Measurements from ENCODE around the gene CMSS1.

Gene CMSS1

DNA sequence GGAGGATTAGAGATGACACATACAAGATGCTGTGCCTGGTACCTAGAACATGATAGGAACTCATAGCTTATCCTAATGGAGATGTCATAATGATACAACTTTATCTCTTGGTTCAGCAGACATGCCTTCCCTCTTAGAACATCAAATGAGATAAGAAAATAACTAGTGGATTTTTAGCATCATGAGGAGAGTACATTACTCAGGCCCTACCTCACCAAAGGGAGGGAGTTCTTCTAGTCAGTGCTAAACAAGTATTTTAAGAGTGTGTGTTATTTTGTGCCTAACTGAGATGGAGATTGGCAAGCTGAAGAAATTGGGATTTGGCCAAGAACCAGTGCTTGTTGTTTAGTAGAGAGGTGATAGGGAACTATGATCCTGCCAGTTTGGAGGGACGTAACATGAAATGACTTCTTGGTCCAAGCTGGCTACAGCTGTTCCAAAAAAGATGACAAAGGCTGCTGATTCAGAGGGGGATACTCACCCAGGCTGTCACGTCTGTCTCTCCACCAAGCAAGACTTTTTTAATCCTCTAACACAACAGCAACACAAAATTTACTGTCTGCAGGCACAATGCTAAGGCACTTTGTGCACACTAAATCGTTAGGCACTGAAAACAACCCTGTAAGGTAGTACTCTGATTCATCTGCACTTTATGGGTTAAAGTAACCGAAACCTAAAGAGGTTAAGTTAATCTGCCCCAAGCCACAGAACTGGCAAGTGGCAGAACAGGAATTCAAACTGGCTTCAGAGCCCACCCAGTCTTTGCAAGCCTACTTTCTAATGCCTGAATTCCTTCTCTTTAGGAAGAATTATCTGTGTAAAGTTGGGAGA lies 126.5 kb downstream of the CMSS1 start:
- H3K4me3 ChIP-seq (replicated peaks; ENCODE audit: low read depth, low read length): no peak overlapping the region
- TF ChIP-seq, protein P1, sequence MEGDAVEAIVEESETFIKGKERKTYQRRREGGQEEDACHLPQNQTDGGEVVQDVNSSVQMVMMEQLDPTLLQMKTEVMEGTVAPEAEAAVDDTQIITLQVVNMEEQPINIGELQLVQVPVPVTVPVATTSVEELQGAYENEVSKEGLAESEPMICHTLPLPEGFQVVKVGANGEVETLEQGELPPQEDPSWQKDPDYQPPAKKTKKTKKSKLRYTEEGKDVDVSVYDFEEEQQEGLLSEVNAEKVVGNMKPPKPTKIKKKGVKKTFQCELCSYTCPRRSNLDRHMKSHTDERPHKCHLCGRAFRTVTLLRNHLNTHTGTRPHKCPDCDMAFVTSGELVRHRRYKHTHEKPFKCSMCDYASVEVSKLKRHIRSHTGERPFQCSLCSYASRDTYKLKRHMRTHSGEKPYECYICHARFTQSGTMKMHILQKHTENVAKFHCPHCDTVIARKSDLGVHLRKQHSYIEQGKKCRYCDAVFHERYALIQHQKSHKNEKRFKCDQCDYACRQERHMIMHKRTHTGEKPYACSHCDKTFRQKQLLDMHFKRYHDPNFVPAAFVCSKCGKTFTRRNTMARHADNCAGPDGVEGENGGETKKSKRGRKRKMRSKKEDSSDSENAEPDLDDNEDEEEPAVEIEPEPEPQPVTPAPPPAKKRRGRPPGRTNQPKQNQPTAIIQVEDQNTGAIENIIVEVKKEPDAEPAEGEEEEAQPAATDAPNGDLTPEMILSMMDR (IDR thresholded peaks at IDR 0.05; ENCODE audit: low read depth, low read length, missing control alignments): no peak
- DNase-seq (ENCODE audit: extremely low read depth, low read depth): no peak

- H3K4me3 ChIP-seq (replicated peaks; ENCODE audit: low read depth, low read length): no peak overlapping the region
- TF ChIP-seq, protein P1 (IDR thresholded peaks at IDR 0.05; ENCODE audit: low read depth, low read length, missing control alignments): no peak
- DNase-seq (ENCODE audit: extremely low read depth, low read depth): no peak
These were observed 127.8 kb downstream of the CMSS1 start for GRCh38 chr3:99945328-99945995.

DNA sequence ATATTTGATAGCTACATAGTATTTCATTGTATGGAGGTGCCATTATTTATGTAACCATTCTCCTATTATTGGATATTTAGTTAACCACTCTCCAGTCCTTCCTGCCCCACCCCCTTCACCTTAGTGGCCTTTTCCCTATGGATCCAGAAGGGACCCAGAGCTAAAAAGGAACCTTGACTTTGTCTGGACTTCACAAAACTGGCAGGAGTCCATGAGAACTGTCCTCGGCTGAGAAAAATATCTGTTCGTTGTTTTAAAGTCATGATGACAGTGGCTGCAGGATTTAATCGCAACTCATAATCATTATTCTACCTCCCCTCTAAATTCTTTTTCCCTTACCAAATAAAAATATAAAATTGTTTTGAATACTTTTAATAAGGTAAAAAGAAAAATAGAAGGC lies 129.7 kb downstream of the CMSS1 start:
- no peak for DNase-seq (ENCODE audit: extremely low read depth, low read depth)
- TF ChIP-seq, protein P1 (IDR thresholded peaks at IDR 0.05; ENCODE audit: low read depth, low read length, missing control alignments): no peak
- H3K4me3 ChIP-seq (replicated peaks; ENCODE audit: low read depth, low read length): no peak overlapping the region

GRCh38 chr3:99948467-99949089 lies 130.9 kb downstream of the CMSS1 start:
- no peak overlapping the region for H3K4me3 ChIP-seq (replicated peaks; ENCODE audit: low read depth, low read length)
- DNase-seq (ENCODE audit: extremely low read depth, low read depth): no peak
- TF ChIP-seq, protein P1 (IDR thresholded peaks at IDR 0.05; ENCODE audit: low read depth, low read length, missing control alignments): no peak

DNA sequence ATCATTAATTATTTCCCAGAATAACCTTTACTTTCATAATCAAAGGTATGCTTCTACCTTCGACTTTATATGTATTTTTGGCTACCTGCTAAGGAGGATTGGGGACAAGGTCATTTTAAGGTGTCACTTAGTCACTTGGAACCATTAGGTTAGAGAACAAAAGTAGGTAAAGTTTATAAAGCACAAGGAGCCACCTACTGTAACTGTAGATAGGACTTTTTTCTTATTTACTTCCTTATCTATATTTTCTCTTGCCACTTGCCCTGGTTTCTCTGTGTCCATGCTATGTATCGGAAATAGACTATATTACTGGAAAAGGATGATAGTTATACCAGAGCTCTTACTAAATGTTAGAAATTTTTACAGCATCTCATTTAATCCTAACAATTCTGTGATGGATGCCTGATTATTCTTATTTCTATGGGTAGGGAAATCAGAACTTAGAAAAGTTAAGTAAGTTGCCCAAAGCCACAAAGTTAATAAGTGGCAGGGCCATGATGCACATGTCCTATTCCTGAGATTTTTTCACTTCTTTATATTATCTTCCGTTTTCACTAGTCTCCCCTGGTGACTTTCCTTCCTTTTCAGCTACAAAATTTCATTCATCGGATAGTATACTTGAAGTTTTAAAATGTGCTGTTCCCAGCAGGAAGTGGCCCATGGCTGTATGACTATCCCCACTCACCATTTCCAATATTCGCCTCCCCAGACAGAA lies 132.5 kb downstream of the CMSS1 start:
- TF ChIP-seq, protein P1 (IDR thresholded peaks at IDR 0.05; ENCODE audit: low read depth, low read length, missing control alignments): no peak
- DNase-seq (ENCODE audit: extremely low read depth, low read depth): no peak
- H3K4me3 ChIP-seq (replicated peaks; ENCODE audit: low read depth, low read length): no peak overlapping the region

DNA sequence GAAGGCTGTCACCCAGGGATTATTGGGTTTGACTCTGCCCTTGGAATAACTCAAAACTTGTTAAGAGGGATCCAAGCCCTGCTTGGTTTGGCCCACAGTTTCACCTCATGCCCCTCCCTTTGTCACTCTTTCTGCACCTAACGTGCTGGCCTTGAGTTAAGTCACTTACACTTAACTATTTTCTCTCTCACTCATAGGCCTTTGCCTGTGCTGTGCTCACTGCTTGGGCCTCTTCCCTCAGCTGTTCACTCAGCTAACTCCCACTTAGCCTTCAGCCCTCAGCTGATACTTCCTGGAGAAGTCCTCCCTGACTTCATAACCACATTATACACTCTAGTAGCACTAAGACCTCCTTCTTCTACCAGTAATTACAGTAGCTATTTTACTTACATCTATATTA lies 133.3 kb downstream of the CMSS1 start:
- DNase-seq (ENCODE audit: extremely low read depth, low read depth): no peak
- TF ChIP-seq, protein P1 (IDR thresholded peaks at IDR 0.05; ENCODE audit: low read depth, low read length, missing control alignments): no peak
- H3K4me3 ChIP-seq (replicated peaks; ENCODE audit: low read depth, low read length): no peak overlapping the region
